HG03280 (cell line): ENCODE results near the gene SLC46A3.
A peak's percentile ranks its signal among the peaks of the same experiment; 100 is the strongest.
"Not testable (repeated sequence)": the region's sequence is repeated elsewhere in the genome, so short reads cannot be mapped to it uniquely, and the experiment has no call there.

Source experiments
- ATAC-seq: cut with Tn5 transposase; IDR thresholded peaks from one replicate; pipeline ENCODE4 v1.9.1; 2021; ENCODE audit warnings: mild to moderate bottlenecking, moderate library complexity; ENCODE audit not compliant: unreplicated experiment

SLC46A3 gene

GRCh38 chr13:28734906-28735305 is 16.1 kb upstream of the SLC46A3 start:
- ATAC-seq = no peak

GRCh38 chr13:28730762-28731161 is 12.0 kb upstream of the SLC46A3 start:
- no peak for ATAC-seq

GRCh38 chr13:28729541-28729940 is 10.8 kb upstream of the SLC46A3 start:
- ATAC-seq = no peak

- ATAC-seq = no peak
These were observed 9.9 kb upstream of the SLC46A3 start for GRCh38 chr13:28728642-28729041.

GRCh38 chr13:28725046-28725610 is 6.4 kb upstream of the SLC46A3 start:
- ATAC-seq = no peak

- ATAC-seq = no peak
These were observed 5.0 kb upstream of the SLC46A3 start for GRCh38 chr13:28723806-28724205.

- ATAC-seq = no peak
These were observed 671 bp upstream of the SLC46A3 start for GRCh38 chr13:28719227-28720055.

- ATAC-seq = no peak
These were observed 601 bp downstream of the SLC46A3 start for GRCh38 chr13:28718196-28718542.

- ATAC-seq = no peak
These were observed 1.6 kb downstream of the SLC46A3 start for GRCh38 chr13:28717170-28717569.

GRCh38 chr13:28716511-28716910 is 2.3 kb downstream of the SLC46A3 start:
- no peak for ATAC-seq

GRCh38 chr13:28714651-28715050 is 4.1 kb downstream of the SLC46A3 start:
- no peak for ATAC-seq

GRCh38 chr13:28710161-28710560 is 8.6 kb downstream of the SLC46A3 start:
- no peak for ATAC-seq

- ATAC-seq = peak; percentile 95
These were observed 10.9 kb downstream of the SLC46A3 start for GRCh38 chr13:28707629-28708427.

- no peak for ATAC-seq
These were observed 13.2 kb downstream of the SLC46A3 start for GRCh38 chr13:28705461-28706083.

- no peak for ATAC-seq
These were observed 13.9 kb downstream of the SLC46A3 start for GRCh38 chr13:28704919-28705318.

- no peak for ATAC-seq
These were observed 14.5 kb downstream of the SLC46A3 start for GRCh38 chr13:28704282-28704681.

GRCh38 chr13:28699246-28699645 is 19.5 kb downstream of the SLC46A3 start:
- ATAC-seq = no peak

GRCh38 chr13:28697441-28697840 is 21.3 kb downstream of the SLC46A3 start:
- ATAC-seq = no peak

- ATAC-seq = not testable (repeated sequence)
These were observed 24.9 kb downstream of the SLC46A3 start for GRCh38 chr13:28693605-28694491.

- no peak for ATAC-seq
These were observed 32.9 kb downstream of the SLC46A3 start for GRCh38 chr13:28685892-28686291.
